ENCODE measurements around the gene ATP5F1E. TPM values are rescaled to one million over a fixed set of nuclear protein-coding genes. Genes with fewer than 3 reads are reported as not detected.

ATP5F1E gene
- total RNA-seq, 4 donors from 2014 or later: 11.6 to 35.5 (median 26.0) TPM

DNA sequence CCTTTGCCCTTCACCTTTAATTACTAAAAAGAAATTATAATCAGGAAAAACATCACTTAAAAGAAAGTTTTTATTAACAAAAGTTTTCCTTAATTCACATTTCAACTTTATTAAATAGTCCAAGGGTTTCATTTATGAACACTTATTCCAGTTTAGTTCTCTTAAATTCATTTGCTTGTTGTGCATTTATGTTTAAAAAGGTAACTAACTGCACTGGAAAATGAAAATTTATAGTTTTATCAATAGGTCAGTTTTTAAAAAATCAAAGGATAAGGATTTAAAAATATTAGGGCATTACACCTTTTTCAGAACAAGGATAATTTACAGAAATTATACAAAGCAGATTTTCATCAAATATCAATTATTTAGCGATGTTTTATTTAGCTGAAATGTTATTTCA lies 958 bp upstream of the ATP5F1E start:
- Histone ChIP-seq H3K36me3 (peaks cover 10 to 69% (median 28%) of the 10 kb centered on the region in 3 donors), H3K27ac (peak overlapping the region in 3 of 4 donors; percentile 84 to 92 (median 90)), H3K9me3 (no peaks in the 10 kb centered on the region), H3K27me3 (no peaks in the 10 kb centered on the region), H3K4me1 (peaks cover 20 to 46% (median 27%) of the 10 kb centered on the region in 3 donors), H3K4me3 (peak overlapping the region; percentile 49 to 83 (median 73))
- TF ChIP-seq POLR2A (IDR thresholded peaks at IDR 0.05): no peak
- TF ChIP-seq, protein P1, sequence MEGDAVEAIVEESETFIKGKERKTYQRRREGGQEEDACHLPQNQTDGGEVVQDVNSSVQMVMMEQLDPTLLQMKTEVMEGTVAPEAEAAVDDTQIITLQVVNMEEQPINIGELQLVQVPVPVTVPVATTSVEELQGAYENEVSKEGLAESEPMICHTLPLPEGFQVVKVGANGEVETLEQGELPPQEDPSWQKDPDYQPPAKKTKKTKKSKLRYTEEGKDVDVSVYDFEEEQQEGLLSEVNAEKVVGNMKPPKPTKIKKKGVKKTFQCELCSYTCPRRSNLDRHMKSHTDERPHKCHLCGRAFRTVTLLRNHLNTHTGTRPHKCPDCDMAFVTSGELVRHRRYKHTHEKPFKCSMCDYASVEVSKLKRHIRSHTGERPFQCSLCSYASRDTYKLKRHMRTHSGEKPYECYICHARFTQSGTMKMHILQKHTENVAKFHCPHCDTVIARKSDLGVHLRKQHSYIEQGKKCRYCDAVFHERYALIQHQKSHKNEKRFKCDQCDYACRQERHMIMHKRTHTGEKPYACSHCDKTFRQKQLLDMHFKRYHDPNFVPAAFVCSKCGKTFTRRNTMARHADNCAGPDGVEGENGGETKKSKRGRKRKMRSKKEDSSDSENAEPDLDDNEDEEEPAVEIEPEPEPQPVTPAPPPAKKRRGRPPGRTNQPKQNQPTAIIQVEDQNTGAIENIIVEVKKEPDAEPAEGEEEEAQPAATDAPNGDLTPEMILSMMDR (IDR thresholded peaks at IDR 0.05): no peak
- WGBS, 2 donors: 93 to 96% methylated on average over 1 of the region's 1 CpG
- intact Hi-C loops (cut with DNase I): loop anchor here (10.0 kb wide), 1 partner anchor 138 kb away; no protein-coding TSS in a partner anchor
- no peak for DNase-seq

- intact Hi-C loops (cut with DNase I): loop anchor here (10.0 kb wide), 1 partner anchor 138 kb away; no protein-coding TSS in a partner anchor
- H3K27ac ChIP-seq: peak overlapping the region; percentile 84 to 92 (median 90)
- H3K4me3 ChIP-seq: peak overlapping the region; percentile 49 to 83 (median 73)
- TF ChIP-seq, protein P1 (IDR thresholded peaks at IDR 0.05): peak in 5 of 6 experiments; percentile 0 to 51 (median 28)
- TF ChIP-seq POLR2A (IDR thresholded peaks at IDR 0.05): no peak
- no peaks in the 10 kb centered on the region for H3K27me3 ChIP-seq
- no peak for DNase-seq
- H3K9me3 ChIP-seq: no peaks in the 10 kb centered on the region
- 1 to 2% methylated on average over 9 of the region's 13 CpGs for WGBS, 2 donors
- H3K36me3 ChIP-seq: peaks cover 10 to 69% (median 24%) of the 10 kb centered on the region in 3 donors
- H3K4me1 ChIP-seq: peaks cover 20 to 50% (median 27%) of the 10 kb centered on the region in 3 donors
Measured at GRCh38 chr20:59032713-59033059, 551 bp upstream of the ATP5F1E start.

DNA sequence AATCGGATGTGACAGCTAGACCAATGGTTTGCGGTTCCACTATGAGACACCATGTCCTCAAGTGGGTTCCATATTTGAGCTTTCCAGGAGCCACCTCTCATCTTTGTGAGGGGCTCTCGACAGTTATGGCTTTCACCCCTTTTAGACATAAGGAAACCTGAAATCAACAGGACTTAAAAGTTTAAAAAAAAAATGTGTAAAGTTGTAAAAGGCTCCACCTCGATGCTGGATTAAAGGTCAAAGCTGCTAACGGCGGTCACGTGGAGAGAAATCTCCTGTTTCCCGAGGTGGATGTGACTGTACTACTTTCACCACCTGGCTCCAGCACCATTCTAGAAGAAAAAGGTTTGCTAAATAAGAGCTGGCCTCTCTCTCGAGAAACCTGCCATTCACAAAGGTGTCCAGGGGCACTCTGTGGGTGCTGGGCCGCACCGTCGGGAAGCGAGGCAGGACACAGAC lies 542 bp downstream of the ATP5F1E start:
- 17% methylated on average over 9 to 11 of the region's 13 CpGs for WGBS, 2 donors
- no peaks in the 10 kb centered on the region for H3K9me3 ChIP-seq
- peak overlapping the region; percentile 49 to 83 (median 73) for H3K4me3 ChIP-seq
- TF ChIP-seq POLR2A (IDR thresholded peaks at IDR 0.05): no peak
- TF ChIP-seq, protein P1 (IDR thresholded peaks at IDR 0.05): no peak
- H3K27me3 ChIP-seq: no peaks in the 10 kb centered on the region
- peaks cover 20 to 59% (median 30%) of the 10 kb centered on the region in 3 donors for H3K4me1 ChIP-seq
- DNase-seq: no peak
- H3K27ac ChIP-seq: peak overlapping the region; percentile 84 to 92 (median 90)
- H3K36me3 ChIP-seq: peaks cover 10 to 69% (median 16%) of the 10 kb centered on the region in 3 donors
- intact Hi-C loops (cut with DNase I): loop anchor here (10.0 kb wide), 1 partner anchor 137 kb away; no protein-coding TSS in a partner anchor

DNA sequence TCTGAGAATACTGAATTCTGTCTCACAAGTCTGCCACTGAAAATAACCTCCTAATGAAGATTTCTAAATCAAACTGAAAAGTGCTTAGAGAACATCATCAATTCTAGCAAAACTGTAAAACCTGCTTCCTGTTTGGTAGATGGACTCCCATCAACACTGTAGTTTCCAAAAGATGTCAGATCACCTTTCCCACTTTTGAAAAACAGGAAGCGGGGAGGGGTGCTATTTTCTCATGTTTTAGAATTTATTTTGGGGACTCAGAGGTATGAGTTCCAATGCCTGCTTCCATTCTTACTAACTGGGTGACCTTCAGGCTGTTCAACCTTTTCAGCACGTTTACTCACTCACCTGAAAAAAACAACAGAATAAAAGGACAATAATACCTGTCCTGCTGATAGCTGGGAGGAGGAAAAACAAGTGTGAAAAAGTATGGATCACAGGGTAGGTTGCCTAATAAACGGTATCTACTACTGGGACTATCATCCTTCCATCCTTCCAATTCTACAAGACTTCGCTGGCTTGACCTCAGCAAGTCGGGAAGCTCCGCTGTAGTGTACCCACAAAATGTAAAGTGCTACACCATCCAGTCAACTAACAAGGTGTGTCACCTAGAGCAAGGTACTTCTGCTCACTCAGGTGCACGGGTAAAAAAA lies 1.1 kb downstream of the ATP5F1E start:
- WGBS, 2 donors: 43 to 51% methylated on average over 6 of the region's 7 CpGs
- intact Hi-C loops (cut with DNase I): loop anchor here (10.0 kb wide), 1 partner anchor 136 kb away; no protein-coding TSS in a partner anchor
- DNase-seq: no peak
- Histone ChIP-seq H3K27ac (peak overlapping the region in 2 of 4 donors; percentile 90 to 92), H3K4me3 (peak overlapping the region; percentile 49 to 83 (median 73)), H3K36me3 (peaks cover 9 to 69% (median 14%) of the 10 kb centered on the region in 3 donors), H3K4me1 (peaks cover 20 to 59% (median 30%) of the 10 kb centered on the region in 3 donors), H3K27me3 (no peaks in the 10 kb centered on the region), H3K9me3 (no peaks in the 10 kb centered on the region)
- no peak for TF ChIP-seq POLR2A (IDR thresholded peaks at IDR 0.05)
- TF ChIP-seq, protein P1 (IDR thresholded peaks at IDR 0.05): no peak

DNA sequence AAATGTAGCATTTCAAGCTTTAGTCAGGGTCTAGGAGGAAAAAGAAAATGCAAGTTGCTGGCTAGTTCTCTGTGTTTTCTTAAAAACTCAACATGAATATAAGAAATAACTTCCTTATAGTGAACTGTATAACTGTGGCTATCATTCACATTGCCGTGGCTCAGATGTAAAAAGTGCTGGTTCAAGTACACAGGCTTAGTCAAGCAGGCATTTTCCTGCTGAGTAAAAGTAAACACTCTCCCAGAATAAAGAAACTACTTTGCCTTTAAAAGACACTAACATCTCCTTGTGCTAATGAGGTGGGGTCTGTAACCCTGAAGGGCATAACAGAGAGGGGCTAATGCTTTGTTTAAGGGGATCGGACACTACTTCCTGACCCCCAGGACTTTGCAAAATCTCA lies 3.3 kb downstream of the ATP5F1E start:
- intact Hi-C loops (cut with DNase I): no loop called here
- H3K27ac ChIP-seq: no peak overlapping the region
- TF ChIP-seq POLR2A (IDR thresholded peaks at IDR 0.05): no peak
- TF ChIP-seq, protein P1 (IDR thresholded peaks at IDR 0.05): no peak
- H3K36me3 ChIP-seq: peaks cover 0 to 69% (median 22%) of the 10 kb centered on the region in 3 donors
- H3K27me3 ChIP-seq: no peaks in the 10 kb centered on the region
- DNase-seq: no peak
- H3K4me1 ChIP-seq: peaks cover 20 to 59% (median 30%) of the 10 kb centered on the region in 3 donors
- H3K9me3 ChIP-seq: no peaks in the 10 kb centered on the region
- H3K4me3 ChIP-seq: peak overlapping the region in 1 of 4 donors; percentile 7
- WGBS, 2 donors: 26 to 46% methylated on average over 2 of the region's 2 CpGs

All from esophagus squamous epithelium (tissue), 5 donors.